HEK293 (cell line): ENCODE data around the gene BIN1.

ENCODE experiments used
- CTCF ChIA-PET: fragments of 350-600 bp; formaldehyde crosslinking; extraction: SDS; loops from one replicate; lab custom pipeline; 2021; ENCODE audit warnings: antibody characterized with exemption; lab: Yijun Ruan, JAX
- POLR2A ChIA-PET: fragments of 300-600 bp; formaldehyde crosslinking; extraction: SDS; loops from one replicate; lab custom pipeline; 2020; ENCODE audit warnings: antibody characterized with exemption, inconsistent platforms; lab: Yijun Ruan, JAX
- H3K27ac ChIP-seq: fragments of 200-500 bp; sonication (Bioruptor generic); 2 replicates; pipeline ENCODE4 v1.5.1; 2014; ENCODE audit warnings: low read depth, low read length, control low read depth, inconsistent platforms; ENCODE audit errors: extremely low read depth
- H3K36me3 ChIP-seq, 2 experiments: fragments of 200-500 bp in 1 of 2; sonication (Bioruptor generic) in 1 of 2; 1 replicate in 1 of 2; 2 replicates in 1 of 2; pipeline ENCODE4 v1.5.1; 2014 to 2017; ENCODE audit warnings: inconsistent platforms in 2 of 2, low read length in 2 of 2; ENCODE audit not compliant: control insufficient read depth in 2 of 2, insufficient read depth in 1 of 2
- H3K4me1 ChIP-seq: fragments of 200-500 bp; sonication (Bioruptor generic); 2 replicates; pipeline ENCODE4 v1.5.1; 2014; ENCODE audit warnings: mild to moderate bottlenecking, low read length, inconsistent platforms; ENCODE audit not compliant: control insufficient read depth, insufficient read depth
- H3K4me3 ChIP-seq: 2 replicates; pipeline ENCODE4 v1.5.1; 2011; ENCODE audit warnings: low read depth, mild to moderate bottlenecking, control low read depth, low read length, moderate library complexity
- H3K9me3 ChIP-seq: fragments of 200-500 bp; sonication (Bioruptor generic); 2 replicates; pipeline ENCODE4 v1.5.1; 2014; ENCODE audit warnings: low read depth, low read length, inconsistent platforms; ENCODE audit not compliant: control insufficient read depth, insufficient read depth
- KLF1 ChIP-seq: fragments of 450-650 bp; formaldehyde crosslinking; IDR thresholded peaks from 2 replicates; pipeline ENCODE4 v1.5.1; 2016; ENCODE audit warnings: missing biosample characterization, missing genetic modification characterization
- KLF7 ChIP-seq: fragments of 450-650 bp; formaldehyde crosslinking; IDR thresholded peaks from 2 replicates; pipeline ENCODE4 v1.5.1; 2016; ENCODE audit warnings: missing biosample characterization, missing genetic modification characterization, borderline replicate concordance
- KLF8 ChIP-seq: fragments of 450-650 bp; formaldehyde crosslinking; IDR thresholded peaks from 2 replicates; pipeline ENCODE4 v1.5.1; 2016; ENCODE audit warnings: missing biosample characterization, missing genetic modification characterization
- REPIN1 ChIP-seq: fragments of 450-650 bp; formaldehyde crosslinking; IDR thresholded peaks from 2 replicates; pipeline ENCODE4 v1.5.1; 2017; ENCODE audit warnings: missing biosample characterization, missing genetic modification characterization, low read depth
- ZNF221 ChIP-seq: fragments of 450-650 bp; formaldehyde crosslinking; IDR thresholded peaks from 2 replicates; pipeline ENCODE4 v1.5.1; 2017; ENCODE audit warnings: missing biosample characterization, missing genetic modification characterization, borderline replicate concordance
- ZNF341 ChIP-seq: fragments of 450-650 bp; formaldehyde crosslinking; IDR thresholded peaks from 2 replicates; pipeline ENCODE4; 2016; ENCODE audit warnings: low read depth, missing biosample characterization, missing genetic modification characterization
- ZNF398 ChIP-seq: fragments of 450-650 bp; formaldehyde crosslinking; IDR thresholded peaks from 2 replicates; pipeline ENCODE4 v1.5.1; 2017; ENCODE audit warnings: missing biosample characterization, missing genetic modification characterization
- ZNF426 ChIP-seq: fragments of 450-650 bp; formaldehyde crosslinking; IDR thresholded peaks from 2 replicates; pipeline ENCODE4 v1.5.1; 2017; ENCODE audit warnings: missing biosample characterization, missing genetic modification characterization, mild to moderate bottlenecking, inconsistent platforms, moderate library complexity
- ZNF433 ChIP-seq: fragments of 450-650 bp; formaldehyde crosslinking; IDR thresholded peaks from 2 replicates; pipeline ENCODE4 v1.5.1; 2016; ENCODE audit warnings: missing biosample characterization, missing genetic modification characterization, low read depth
- ZNF449 ChIP-seq: fragments of 450-650 bp; formaldehyde crosslinking; IDR thresholded peaks from 2 replicates; pipeline ENCODE4 v1.5.1; 2017; ENCODE audit warnings: missing biosample characterization, mild to moderate bottlenecking, missing genetic modification characterization, moderate library complexity
- ZNF596 ChIP-seq: fragments of 450-650 bp; IDR thresholded peaks from 2 replicates; pipeline ENCODE4 v1.5.0; 2018; ENCODE audit warnings: missing biosample characterization, mild to moderate bottlenecking, missing genetic modification characterization, moderate library complexity
- ZNF707 ChIP-seq: fragments of 450-650 bp; formaldehyde crosslinking; IDR thresholded peaks from 2 replicates; pipeline ENCODE4 v1.5.1; 2016; ENCODE audit warnings: missing biosample characterization, missing genetic modification characterization
- ZSCAN4 ChIP-seq: fragments of 450-650 bp; formaldehyde crosslinking; IDR thresholded peaks from 2 replicates; pipeline ENCODE4 v1.5.1; 2017; ENCODE audit warnings: missing biosample characterization, missing genetic modification characterization
- TF ChIP-seq, protein P1 (sequence below): fragments of 450-650 bp; formaldehyde crosslinking; IDR thresholded peaks from 2 replicates; pipeline ENCODE4 v1.5.1; 2016; ENCODE audit warnings: missing biosample characterization, missing genetic modification characterization
- TF ChIP-seq, protein P2 (sequence below): fragments of 450-650 bp; formaldehyde crosslinking; IDR thresholded peaks from 2 replicates; pipeline ENCODE4 v1.5.1; 2016; ENCODE audit warnings: missing biosample characterization, missing genetic modification characterization
- TF ChIP-seq, protein P3 (sequence below): fragments of 450-650 bp; formaldehyde crosslinking; IDR thresholded peaks from 2 replicates; pipeline ENCODE4 v1.5.1; 2016; ENCODE audit warnings: missing biosample characterization, missing genetic modification characterization
- TF ChIP-seq, protein P4 (sequence below): fragments of 450-650 bp; formaldehyde crosslinking; IDR thresholded peaks from 2 replicates; pipeline ENCODE4 v1.5.0; 2017; ENCODE audit warnings: missing biosample characterization, missing genetic modification characterization, borderline replicate concordance
- TF ChIP-seq, protein P5 (sequence below): fragments of 450-650 bp; formaldehyde crosslinking; IDR thresholded peaks from 2 replicates; pipeline ENCODE4 v1.5.1; 2016; ENCODE audit warnings: missing biosample characterization, missing genetic modification characterization

Gene BIN1

DNA sequence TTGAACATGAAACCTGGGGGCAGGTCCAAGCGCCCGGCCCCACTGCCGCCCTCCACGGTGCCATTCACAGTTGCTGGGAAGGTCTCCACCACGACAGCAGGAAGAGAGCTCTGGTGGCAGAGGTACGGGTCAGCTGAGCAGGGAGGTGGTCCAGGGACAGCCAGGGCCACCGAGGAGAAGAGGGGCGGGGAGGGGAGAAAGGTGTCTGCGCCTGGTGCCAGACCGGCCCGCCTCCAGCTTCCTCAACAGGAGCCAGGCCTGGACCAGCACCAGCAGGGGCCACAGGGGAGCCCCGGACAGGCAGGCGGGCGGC, 56.2 kb downstream of the BIN1 start (continued):
- TF ChIP-seq, protein P1, sequence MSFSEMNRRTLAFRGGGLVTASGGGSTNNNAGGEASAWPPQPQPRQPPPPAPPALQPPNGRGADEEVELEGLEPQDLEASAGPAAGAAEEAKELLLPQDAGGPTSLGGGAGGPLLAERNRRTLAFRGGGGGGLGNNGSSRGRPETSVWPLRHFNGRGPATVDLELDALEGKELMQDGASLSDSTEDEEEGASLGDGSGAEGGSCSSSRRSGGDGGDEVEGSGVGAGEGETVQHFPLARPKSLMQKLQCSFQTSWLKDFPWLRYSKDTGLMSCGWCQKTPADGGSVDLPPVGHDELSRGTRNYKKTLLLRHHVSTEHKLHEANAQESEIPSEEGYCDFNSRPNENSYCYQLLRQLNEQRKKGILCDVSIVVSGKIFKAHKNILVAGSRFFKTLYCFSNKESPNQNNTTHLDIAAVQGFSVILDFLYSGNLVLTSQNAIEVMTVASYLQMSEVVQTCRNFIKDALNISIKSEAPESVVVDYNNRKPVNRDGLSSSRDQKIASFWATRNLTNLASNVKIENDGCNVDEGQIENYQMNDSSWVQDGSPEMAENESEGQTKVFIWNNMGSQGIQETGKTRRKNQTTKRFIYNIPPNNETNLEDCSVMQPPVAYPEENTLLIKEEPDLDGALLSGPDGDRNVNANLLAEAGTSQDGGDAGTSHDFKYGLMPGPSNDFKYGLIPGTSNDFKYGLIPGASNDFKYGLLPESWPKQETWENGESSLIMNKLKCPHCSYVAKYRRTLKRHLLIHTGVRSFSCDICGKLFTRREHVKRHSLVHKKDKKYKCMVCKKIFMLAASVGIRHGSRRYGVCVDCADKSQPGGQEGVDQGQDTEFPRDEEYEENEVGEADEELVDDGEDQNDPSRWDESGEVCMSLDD (tag by site-specific recombination), result no peak
- TF ChIP-seq ZSCAN4 (tag by site-specific recombination) (no peak), ZNF426 (no peak), KLF7 (tag by site-specific recombination) (no peak), ZNF341 (tag by site-specific recombination) (no peak)

GRCh38 chr2:127049927-127050802, 56.8 kb downstream of the BIN1 start:
- H3K4me3 ChIP-seq, result no peak overlapping the region
- POLR2A ChIA-PET, result no interaction called here
- no peaks in the 10 kb centered on the region for H3K9me3 ChIP-seq
- H3K4me1 ChIP-seq, result no peaks in the 10 kb centered on the region
- no peaks in the 10 kb centered on the region for H3K36me3 ChIP-seq
- H3K27ac ChIP-seq, result no peak overlapping the region
- CTCF ChIA-PET, result interaction anchor here (0.6 to 2.0 kb wide), 13 partner anchors 11 to 560 kb away, joined by 3 to 10 read pairs (median 4); no protein-coding TSS in a partner anchor
- TF ChIP-seq, protein P2, sequence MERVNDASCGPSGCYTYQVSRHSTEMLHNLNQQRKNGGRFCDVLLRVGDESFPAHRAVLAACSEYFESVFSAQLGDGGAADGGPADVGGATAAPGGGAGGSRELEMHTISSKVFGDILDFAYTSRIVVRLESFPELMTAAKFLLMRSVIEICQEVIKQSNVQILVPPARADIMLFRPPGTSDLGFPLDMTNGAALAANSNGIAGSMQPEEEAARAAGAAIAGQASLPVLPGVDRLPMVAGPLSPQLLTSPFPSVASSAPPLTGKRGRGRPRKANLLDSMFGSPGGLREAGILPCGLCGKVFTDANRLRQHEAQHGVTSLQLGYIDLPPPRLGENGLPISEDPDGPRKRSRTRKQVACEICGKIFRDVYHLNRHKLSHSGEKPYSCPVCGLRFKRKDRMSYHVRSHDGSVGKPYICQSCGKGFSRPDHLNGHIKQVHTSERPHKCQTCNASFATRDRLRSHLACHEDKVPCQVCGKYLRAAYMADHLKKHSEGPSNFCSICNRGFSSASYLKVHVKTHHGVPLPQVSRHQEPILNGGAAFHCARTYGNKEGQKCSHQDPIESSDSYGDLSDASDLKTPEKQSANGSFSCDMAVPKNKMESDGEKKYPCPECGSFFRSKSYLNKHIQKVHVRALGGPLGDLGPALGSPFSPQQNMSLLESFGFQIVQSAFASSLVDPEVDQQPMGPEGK, result peak; percentile 73
- TF ChIP-seq ZNF596, result 0 out of 2 replicates have a peak, but pooled peaks have one; percentile 8
- TF ChIP-seq, protein P3, sequence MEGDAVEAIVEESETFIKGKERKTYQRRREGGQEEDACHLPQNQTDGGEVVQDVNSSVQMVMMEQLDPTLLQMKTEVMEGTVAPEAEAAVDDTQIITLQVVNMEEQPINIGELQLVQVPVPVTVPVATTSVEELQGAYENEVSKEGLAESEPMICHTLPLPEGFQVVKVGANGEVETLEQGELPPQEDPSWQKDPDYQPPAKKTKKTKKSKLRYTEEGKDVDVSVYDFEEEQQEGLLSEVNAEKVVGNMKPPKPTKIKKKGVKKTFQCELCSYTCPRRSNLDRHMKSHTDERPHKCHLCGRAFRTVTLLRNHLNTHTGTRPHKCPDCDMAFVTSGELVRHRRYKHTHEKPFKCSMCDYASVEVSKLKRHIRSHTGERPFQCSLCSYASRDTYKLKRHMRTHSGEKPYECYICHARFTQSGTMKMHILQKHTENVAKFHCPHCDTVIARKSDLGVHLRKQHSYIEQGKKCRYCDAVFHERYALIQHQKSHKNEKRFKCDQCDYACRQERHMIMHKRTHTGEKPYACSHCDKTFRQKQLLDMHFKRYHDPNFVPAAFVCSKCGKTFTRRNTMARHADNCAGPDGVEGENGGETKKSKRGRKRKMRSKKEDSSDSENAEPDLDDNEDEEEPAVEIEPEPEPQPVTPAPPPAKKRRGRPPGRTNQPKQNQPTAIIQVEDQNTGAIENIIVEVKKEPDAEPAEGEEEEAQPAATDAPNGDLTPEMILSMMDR (tag by site-specific recombination), result peak; percentile 97
- TF ChIP-seq ZNF707 (tag by site-specific recombination), result no peak
- TF ChIP-seq REPIN1, result no peak
- peak; percentile 91 for TF ChIP-seq ZNF398 (tag by site-specific recombination)
- TF ChIP-seq ZNF449 (tag by site-specific recombination), result peak; percentile 85
- no peak for TF ChIP-seq ZNF221 (tag by site-specific recombination)
- TF ChIP-seq, protein P4, sequence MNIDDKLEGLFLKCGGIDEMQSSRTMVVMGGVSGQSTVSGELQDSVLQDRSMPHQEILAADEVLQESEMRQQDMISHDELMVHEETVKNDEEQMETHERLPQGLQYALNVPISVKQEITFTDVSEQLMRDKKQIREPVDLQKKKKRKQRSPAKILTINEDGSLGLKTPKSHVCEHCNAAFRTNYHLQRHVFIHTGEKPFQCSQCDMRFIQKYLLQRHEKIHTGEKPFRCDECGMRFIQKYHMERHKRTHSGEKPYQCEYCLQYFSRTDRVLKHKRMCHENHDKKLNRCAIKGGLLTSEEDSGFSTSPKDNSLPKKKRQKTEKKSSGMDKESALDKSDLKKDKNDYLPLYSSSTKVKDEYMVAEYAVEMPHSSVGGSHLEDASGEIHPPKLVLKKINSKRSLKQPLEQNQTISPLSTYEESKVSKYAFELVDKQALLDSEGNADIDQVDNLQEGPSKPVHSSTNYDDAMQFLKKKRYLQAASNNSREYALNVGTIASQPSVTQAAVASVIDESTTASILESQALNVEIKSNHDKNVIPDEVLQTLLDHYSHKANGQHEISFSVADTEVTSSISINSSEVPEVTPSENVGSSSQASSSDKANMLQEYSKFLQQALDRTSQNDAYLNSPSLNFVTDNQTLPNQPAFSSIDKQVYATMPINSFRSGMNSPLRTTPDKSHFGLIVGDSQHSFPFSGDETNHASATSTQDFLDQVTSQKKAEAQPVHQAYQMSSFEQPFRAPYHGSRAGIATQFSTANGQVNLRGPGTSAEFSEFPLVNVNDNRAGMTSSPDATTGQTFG (tag by site-specific recombination), result no peak
- 0 out of 2 replicates have a peak, but pooled peaks have one; percentile 33 for TF ChIP-seq KLF8 (tag by site-specific recombination)
- TF ChIP-seq KLF1 (tag by site-specific recombination), result 0 out of 2 replicates have a peak, but pooled peaks have one; percentile 26
- TF ChIP-seq ZNF433 (tag by site-specific recombination), result no peak
- TF ChIP-seq, protein P5, sequence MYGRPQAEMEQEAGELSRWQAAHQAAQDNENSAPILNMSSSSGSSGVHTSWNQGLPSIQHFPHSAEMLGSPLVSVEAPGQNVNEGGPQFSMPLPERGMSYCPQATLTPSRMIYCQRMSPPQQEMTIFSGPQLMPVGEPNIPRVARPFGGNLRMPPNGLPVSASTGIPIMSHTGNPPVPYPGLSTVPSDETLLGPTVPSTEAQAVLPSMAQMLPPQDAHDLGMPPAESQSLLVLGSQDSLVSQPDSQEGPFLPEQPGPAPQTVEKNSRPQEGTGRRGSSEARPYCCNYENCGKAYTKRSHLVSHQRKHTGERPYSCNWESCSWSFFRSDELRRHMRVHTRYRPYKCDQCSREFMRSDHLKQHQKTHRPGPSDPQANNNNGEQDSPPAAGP (tag by site-specific recombination), result peak; percentile 49; the same call in 1 of the 2 replicates
